ENCODE measurements around the gene APBA1. TPM values are rescaled to one million over a fixed set of nuclear protein-coding genes. Genes with fewer than 3 reads are reported as not detected.

APBA1 gene
- polyA plus RNA-seq, 1 experiment, result 4.6 TPM

- POLR2A ChIA-PET, result interaction anchor here (0.6 kb wide), 1 partner anchor 816 kb away, joined by 6 read pairs; no protein-coding TSS in a partner anchor
- CTCF ChIA-PET, result interaction anchor here (1.3 to 1.4 kb wide), 2 partner anchors 22 to 55 kb away, joined by 3 to 5 read pairs; no protein-coding TSS in a partner anchor
- no peaks in the 10 kb centered on the region for H3K27me3 ChIP-seq (ENCODE audit: control insufficient read depth, insufficient read depth, low read length)
- no peak for DNase-seq (ENCODE audit: low read depth)
- H3K4me3 ChIP-seq (ENCODE audit: low read depth, low read length), result no peak overlapping the region
- TF ChIP-seq CTCF (IDR thresholded peaks at IDR 0.05; ENCODE audit: insufficient read depth, low read depth, low read length), result no peak
- no peaks in the 10 kb centered on the region for H3K36me3 ChIP-seq (ENCODE audit: control insufficient read depth, insufficient read depth, low read length)
These were observed 67.5 kb downstream of the APBA1 start for GRCh38 chr9:69604568-69605219.

GRCh38 chr9:69603656-69604055 is 68.5 kb downstream of the APBA1 start:
- H3K27me3 ChIP-seq (ENCODE audit: control insufficient read depth, insufficient read depth, low read length), result no peaks in the 10 kb centered on the region
- CTCF ChIA-PET, result no interaction called here
- H3K4me3 ChIP-seq (ENCODE audit: low read depth, low read length), result no peak overlapping the region
- no peak for TF ChIP-seq CTCF (IDR thresholded peaks at IDR 0.05; ENCODE audit: insufficient read depth, low read depth, low read length)
- POLR2A ChIA-PET, result no interaction called here
- no peaks in the 10 kb centered on the region for H3K36me3 ChIP-seq (ENCODE audit: control insufficient read depth, insufficient read depth, low read length)
- no peak for DNase-seq (ENCODE audit: low read depth)

- no peak for TF ChIP-seq CTCF (IDR thresholded peaks at IDR 0.05; ENCODE audit: insufficient read depth, low read depth, low read length)
- H3K4me3 ChIP-seq (ENCODE audit: low read depth, low read length), result no peak overlapping the region
- CTCF ChIA-PET, result interaction anchor here (0.5 kb wide), 1 partner anchor 264 kb away, joined by 3 read pairs; no protein-coding TSS in a partner anchor
- no peak for DNase-seq (ENCODE audit: low read depth)
- no peaks in the 10 kb centered on the region for H3K27me3 ChIP-seq (ENCODE audit: control insufficient read depth, insufficient read depth, low read length)
- POLR2A ChIA-PET, result no interaction called here
- H3K36me3 ChIP-seq (ENCODE audit: control insufficient read depth, insufficient read depth, low read length), result no peaks in the 10 kb centered on the region
These were observed 69.4 kb downstream of the APBA1 start for GRCh38 chr9:69602773-69603172.

- Histone ChIP-seq H3K4me3 (ENCODE audit: low read depth, low read length) (no peak overlapping the region), H3K36me3 (ENCODE audit: control insufficient read depth, insufficient read depth, low read length) (no peaks in the 10 kb centered on the region), H3K27me3 (ENCODE audit: control insufficient read depth, insufficient read depth, low read length) (no peaks in the 10 kb centered on the region)
- no peak for DNase-seq (ENCODE audit: low read depth)
- no peak for TF ChIP-seq CTCF (IDR thresholded peaks at IDR 0.05; ENCODE audit: insufficient read depth, low read depth, low read length)
- POLR2A ChIA-PET, result no interaction called here
- CTCF ChIA-PET, result no interaction called here
These were observed 70.5 kb downstream of the APBA1 start for GRCh38 chr9:69601698-69602097.

GRCh38 chr9:69600314-69601047 is 71.7 kb downstream of the APBA1 start:
- H3K4me3 ChIP-seq (ENCODE audit: low read depth, low read length), result no peak overlapping the region
- no peak for DNase-seq (ENCODE audit: low read depth)
- TF ChIP-seq CTCF (IDR thresholded peaks at IDR 0.05; ENCODE audit: insufficient read depth, low read depth, low read length), result no peak
- H3K27me3 ChIP-seq (ENCODE audit: control insufficient read depth, insufficient read depth, low read length), result no peaks in the 10 kb centered on the region
- ChIA-PET POLR2A (no interaction called here), CTCF (no interaction called here)
- no peaks in the 10 kb centered on the region for H3K36me3 ChIP-seq (ENCODE audit: control insufficient read depth, insufficient read depth, low read length)

Measured in BJ (cell line).